HG03025 (cell line): ENCODE results near the gene UTP15.
A peak's percentile ranks its signal among the peaks of the same experiment; 100 is the strongest.

Source experiments
- ATAC-seq: cut with Tn5 transposase; IDR thresholded peaks from one replicate; pipeline ENCODE4 v1.9.1; 2021; ENCODE audit warnings: mild to moderate bottlenecking, moderate library complexity; ENCODE audit not compliant: unreplicated experiment, low FRiP score

Gene UTP15, protein sequence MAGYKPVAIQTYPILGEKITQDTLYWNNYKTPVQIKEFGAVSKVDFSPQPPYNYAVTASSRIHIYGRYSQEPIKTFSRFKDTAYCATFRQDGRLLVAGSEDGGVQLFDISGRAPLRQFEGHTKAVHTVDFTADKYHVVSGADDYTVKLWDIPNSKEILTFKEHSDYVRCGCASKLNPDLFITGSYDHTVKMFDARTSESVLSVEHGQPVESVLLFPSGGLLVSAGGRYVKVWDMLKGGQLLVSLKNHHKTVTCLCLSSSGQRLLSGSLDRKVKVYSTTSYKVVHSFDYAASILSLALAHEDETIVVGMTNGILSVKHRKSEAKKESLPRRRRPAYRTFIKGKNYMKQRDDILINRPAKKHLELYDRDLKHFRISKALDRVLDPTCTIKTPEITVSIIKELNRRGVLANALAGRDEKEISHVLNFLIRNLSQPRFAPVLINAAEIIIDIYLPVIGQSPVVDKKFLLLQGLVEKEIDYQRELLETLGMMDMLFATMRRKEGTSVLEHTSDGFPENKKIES

DNA sequence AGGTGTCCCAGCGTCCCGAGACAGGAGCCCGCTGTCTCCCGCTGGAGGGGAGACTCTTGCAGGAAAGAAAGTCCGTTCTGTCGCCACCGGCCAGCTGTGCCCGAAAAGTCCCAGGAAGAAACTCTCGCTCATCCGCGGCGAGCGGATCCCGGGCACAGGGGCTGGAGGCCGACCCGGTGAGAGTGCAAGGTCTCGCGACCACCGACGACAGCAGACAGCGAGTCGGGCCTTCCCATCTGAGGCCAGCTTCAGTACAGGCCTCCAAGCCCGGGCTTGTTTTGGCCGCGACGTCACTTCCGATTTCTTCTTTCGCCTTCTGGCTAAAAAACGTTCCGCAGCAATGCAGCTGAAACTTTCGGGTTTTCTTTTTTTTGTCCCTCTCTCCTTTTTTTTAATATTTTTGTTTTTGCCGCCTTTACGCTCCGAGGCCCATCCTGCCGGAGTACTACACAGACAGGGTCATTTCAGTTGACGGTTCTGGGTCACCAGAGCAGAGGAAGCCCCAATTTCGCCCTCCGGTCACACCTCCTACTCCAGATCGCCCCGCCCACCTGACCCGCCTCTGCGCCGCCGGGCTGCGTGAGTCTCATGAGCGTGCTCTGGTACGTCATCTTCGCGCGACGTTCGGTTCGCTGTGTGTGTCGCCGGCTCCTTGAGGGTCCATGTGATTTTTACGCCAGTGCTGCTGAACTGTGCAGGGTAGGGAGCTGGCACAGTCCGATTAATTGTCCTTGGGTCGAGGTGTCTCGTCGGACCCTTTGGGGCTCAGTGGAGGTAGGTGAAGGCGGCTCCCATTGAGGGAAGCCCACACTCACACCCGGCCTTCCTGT is at the start of gene UTP15, which contains the start of gene ANKRA2:
Gene UTP15, plus strand, starts transcription at position 605 of the 830 bp plus-strand sequence. CDS start 1,602 bp downstream, outside the sequence.
Gene ANKRA2, minus strand, starts transcription at position 501 of the 830 bp plus-strand sequence. CDS start 2,758 bp downstream, outside the sequence.
- ATAC-seq, result peak; percentile 96

DNA sequence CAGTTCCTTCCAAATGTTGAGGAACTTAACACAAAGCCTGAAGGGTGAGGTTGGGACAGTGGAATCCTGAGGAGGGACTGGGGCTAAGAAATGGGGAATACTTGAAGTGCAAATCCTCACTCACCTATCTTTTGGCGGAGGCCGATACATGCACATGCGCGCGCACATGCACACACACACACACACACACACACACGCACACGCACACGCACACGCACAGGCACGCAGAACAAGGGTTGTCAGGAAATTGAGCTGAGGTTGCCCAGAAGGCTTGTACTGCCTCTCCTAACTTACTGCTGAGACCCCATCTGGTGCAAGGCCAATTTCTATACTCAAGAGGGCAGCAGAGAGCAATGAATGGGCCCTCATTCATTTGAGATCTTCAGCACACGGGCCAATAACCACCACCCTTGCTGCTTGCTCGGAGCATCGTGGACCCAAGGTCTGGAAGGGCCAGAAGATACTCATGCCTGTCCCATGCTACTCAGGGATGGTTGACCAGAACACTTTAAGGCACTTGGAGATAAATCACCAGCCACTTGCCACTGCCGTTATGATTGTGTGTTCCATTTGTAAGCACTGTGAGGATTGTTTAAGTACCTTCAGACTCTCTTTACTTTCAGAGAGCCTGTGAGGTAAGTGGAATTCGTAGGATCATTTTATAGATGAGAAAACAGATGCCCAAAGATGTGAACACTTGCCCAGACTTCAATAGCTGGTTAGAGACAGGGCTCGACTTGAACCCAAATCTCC is 45.8 kb upstream of the UTP15 start:
- peak; percentile 93 for ATAC-seq

DNA sequence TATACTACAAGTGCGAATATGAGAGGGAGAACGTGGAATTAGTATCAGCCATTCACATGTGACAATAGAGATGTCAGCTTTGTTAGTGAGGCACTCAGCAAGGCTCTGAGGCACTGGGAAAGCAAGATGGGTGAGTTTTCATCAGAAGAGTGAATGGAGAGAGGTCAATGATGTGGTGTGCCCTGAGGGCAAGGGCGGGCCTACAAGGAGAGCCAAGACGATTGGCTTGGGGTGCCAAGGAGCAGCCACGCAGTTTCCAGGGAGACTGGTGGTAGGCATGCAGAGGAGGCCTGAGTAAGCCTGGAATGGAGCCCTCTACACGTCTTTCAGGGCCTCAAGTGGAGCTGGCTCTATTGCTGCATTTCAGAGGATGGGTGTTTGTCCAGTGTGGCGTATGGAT is 42.6 kb upstream of the UTP15 start:
- ATAC-seq, result no peak

- ATAC-seq, result no peak
These were observed 41.7 kb upstream of the UTP15 start for GRCh38 chr5:73523861-73524260.

- ATAC-seq, result no peak
These were observed 39.8 kb upstream of the UTP15 start for GRCh38 chr5:73525606-73526203.

DNA sequence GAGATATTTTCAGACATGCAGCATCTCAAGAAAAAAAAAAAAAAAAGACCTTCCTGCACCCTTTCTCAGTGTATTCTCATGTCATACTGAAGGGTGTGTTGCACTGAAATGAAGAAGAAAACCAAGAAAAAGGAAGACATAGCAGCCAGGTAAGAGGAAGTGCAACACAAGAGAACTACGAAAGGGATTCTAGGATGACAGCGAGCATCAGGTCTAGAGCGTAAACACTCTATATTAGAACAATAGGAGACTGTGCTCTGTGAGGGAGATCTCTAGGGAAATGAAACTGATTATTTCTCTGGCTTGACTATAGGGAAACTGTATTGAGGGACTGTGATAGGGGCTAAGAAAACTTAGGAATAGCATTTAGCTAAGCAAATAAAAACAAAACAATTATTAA is 37.3 kb upstream of the UTP15 start:
- ATAC-seq, result no peak

- ATAC-seq, result no peak
These were observed 36.5 kb upstream of the UTP15 start for GRCh38 chr5:73529081-73529480.

DNA sequence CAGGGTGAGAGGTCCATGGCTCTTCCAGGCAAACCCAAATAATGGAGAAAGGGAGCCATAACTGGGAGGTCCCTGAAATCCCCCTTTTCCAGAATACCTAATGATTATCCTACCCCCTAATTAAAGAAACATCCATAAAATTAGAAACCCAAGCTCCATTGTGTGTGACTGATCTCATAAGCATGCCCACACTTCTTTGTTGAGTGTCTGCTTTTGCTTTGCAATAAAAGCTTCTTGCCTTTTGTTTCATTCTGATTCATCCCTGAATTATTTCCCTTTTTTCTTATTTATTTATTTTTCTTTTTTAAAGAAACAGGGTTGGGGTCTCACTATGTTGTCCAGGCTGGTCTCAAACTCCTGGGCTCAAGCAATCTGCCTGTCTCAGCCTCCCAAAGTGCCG is 34.2 kb upstream of the UTP15 start:
- no peak for ATAC-seq

DNA sequence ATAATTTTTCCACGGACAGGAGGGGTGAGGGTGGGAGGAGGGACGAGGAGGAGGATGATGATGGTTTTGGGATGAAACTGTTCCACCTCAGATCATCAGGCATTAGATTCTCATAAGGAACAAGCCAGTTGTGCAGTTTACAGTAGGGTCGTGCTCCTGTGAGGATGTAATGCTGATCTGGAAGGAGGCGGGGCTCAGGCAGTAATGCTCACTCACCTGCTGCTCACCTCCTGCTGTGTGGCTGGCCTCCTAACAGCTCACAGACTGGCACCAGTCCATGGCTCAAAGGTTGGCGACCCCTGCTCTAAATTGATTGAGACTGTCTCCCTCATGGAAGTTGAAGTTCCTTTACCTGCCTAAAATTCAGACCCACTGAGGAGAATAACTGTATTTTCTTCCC is 33.3 kb upstream of the UTP15 start:
- ATAC-seq, result no peak

DNA sequence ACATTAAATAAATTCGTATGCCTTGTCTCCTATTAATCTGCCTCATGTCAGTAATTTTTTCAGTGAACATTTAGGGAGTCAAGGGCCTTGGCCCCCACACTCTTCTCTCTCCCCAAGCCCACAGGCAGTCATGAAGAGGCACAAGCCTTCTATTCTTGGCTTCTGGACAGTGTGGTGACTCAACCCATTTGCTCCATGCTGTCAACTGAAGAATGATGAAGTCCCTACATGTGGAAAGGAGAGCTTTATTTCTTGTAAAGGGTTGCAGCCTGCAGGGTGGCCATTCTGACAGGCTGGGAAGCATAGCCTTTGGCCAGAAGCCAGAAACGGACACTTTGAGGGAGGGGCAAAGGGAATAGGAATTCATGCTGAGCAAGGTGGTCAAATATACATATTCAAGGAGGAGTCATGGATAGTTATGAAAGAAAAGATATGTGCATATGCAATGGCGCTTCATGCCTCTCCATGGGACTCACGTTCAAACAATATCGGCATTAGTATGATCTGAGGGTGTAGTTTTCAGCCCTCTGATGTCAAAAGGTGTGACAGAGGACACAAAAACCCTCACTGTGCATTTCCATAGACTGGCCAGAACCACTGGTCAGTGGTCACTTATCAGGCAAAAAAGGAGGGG is 31.4 kb upstream of the UTP15 start:
- no peak for ATAC-seq

GRCh38 chr5:73534971-73535370 is 30.6 kb upstream of the UTP15 start:
- no peak for ATAC-seq

- no peak for ATAC-seq
These were observed 25.8 kb upstream of the UTP15 start for GRCh38 chr5:73539730-73540129.

GRCh38 chr5:73540192-73540591 is 25.4 kb upstream of the UTP15 start:
- ATAC-seq, result no peak

- ATAC-seq, result no peak
These were observed 23.5 kb upstream of the UTP15 start for GRCh38 chr5:73542020-73542419.

DNA sequence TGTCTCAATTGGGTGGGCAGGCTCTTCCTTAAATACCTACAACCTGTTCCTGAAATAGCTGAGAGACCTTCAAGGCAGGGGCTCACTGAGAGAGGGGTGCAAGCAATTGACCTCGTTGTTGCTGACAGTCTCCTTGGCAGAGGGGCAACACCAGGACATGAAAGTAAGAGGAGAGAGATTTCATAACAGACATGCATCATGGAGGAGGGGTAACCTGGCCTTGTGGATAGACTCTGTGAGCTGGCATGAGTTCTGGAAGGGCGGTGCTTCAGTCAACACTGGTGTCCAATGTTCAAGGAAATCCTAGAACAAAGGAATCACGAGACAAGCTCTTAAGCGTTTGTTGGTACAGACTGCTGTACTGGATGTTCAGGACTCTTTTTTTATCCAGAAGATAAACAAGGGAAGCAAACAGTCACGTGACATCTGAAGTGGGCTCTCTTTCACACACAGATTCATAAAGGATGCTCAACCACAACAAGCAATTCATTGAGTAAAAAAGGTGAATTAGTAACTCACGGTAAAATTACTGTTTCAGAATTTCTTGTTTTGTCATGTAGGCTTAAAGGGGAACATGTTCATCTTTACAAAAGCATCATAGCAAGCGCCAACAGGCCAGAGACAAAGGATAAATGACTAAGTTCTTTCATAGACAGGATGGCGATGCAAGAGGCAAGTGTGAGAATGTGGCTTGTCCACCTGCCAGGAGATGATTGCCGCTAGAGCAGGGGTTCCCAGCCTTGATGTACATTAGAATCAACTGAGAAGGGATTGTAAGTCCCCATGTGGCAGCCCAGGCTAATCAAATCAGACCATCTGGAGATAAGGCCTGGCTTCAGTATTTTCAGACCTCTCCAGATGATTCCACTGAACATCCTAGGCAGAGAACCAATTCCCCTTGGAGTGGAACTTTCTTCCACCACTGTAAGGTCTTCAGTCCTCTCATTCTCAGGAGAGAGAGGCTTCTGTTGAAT is 20.8 kb upstream of the UTP15 start:
- no peak for ATAC-seq

DNA sequence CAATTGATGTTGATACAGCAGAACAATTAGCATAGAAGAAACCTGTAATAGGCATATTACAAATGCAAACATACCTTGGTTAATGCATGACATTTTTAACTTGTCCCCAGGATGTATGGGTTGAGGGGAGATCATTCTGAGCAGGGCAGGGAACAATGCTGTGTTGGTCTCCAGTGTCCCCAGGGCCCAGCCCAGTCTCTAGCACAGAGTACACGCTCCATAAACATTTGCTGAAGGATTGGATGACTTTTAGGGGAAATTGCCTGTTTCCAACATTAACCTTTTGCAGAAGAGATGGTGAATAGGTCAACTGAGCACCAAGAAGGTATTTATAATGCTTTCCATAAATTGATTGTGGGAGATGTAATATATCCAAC is 20.2 kb upstream of the UTP15 start:
- no peak for ATAC-seq

DNA sequence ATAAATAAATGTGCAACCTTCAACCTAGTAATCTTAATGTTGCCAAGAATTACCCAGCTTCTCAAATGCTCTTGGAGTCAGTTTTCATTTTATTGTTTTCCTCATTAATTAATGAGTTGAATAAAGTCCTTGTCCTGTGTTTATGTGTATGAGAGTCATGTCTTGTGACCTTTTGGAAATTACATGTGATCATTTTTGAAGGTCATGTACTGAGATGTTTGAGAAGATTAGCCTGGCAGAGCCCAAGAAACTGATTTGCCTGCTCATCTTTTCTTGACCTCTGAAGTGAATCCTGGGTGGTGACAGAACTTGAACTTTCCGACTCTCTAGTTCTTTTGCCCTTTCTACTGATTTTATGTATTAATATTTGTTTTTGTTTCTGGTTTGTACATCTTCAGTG is 15.5 kb upstream of the UTP15 start:
- ATAC-seq, result no peak

GRCh38 chr5:73552642-73553041 is 12.9 kb upstream of the UTP15 start:
- no peak for ATAC-seq

DNA sequence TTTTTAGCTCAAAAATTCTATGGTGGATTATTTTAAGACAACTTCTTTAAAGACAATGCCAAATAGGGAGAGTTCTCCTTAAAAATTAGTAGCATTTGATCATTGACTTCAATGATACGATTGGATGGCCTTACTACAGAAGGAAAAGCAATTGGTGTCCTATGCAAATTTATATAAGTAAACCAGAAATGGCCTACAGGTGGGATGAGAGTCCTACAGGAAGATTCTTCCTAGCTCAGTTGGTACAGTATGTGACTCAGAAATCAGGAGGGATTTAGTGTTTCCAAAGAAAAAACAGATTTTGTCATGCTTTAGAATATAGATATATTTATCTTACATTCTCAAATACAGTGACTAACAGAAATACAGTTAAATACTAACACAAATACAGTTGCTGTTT is 6.6 kb upstream of the UTP15 start:
- no peak for ATAC-seq
